GM12891 (cell line): ENCODE results near the gene BBS5.
"Not testable (repeated sequence)": the region's sequence is repeated elsewhere in the genome, so short reads cannot be mapped to it uniquely, and the experiment has no call there.

Experiments
- DNase-seq: peaks from one replicate; pipeline ENCODE4 v3.0.0; 2011; ENCODE audit warnings: low spot score; ENCODE audit not compliant: insufficient read length
- FAIRE-seq: peaks from 2 replicates; lab custom pipeline; 2011; peaks lifted over from hg19 to GRCh38; lab: Jason Lieb, UNC
- PAX5 ChIP-seq: IDR thresholded peaks from 2 replicates; pipeline ENCODE4 v1.6.1; 2011; ENCODE audit warnings: low read length, moderate library complexity, mild to moderate bottlenecking; ENCODE audit not compliant: insufficient read depth, severe bottlenecking
- POLR2A ChIP-seq: IDR thresholded peaks from 2 replicates; pipeline ENCODE4 v1.6.1; 2011; ENCODE audit warnings: low read depth, low read length, control low read depth
- POLR2AphosphoS5 ChIP-seq: IDR thresholded peaks from 2 replicates; pipeline ENCODE4 v1.6.1; 2011; ENCODE audit warnings: low read depth, low read length, control low read depth
- POU2F2 ChIP-seq: IDR thresholded peaks from 2 replicates; pipeline ENCODE4 v1.6.1; 2011; ENCODE audit warnings: low read depth, mild to moderate bottlenecking, control low read depth, low read length, moderate library complexity
- SPI1 ChIP-seq: IDR thresholded peaks from 2 replicates; pipeline ENCODE4 v1.6.1; 2011; ENCODE audit warnings: low read depth, low read length, control low read depth
- TAF1 ChIP-seq: IDR thresholded peaks from 2 replicates; pipeline ENCODE4 v1.6.1; 2011; ENCODE audit warnings: low read depth, low read length, control low read depth

Gene BBS5

GRCh38 chr2:169509955-169510354 is 30.7 kb downstream of the BBS5 start:
- FAIRE-seq = no peak
- DNase-seq = no peak
- TF ChIP-seq POLR2AphosphoS5 (no peak), PAX5 (no peak), POU2F2 (no peak), TAF1 (no peak), POLR2A (no peak), SPI1 (no peak)

- TF ChIP-seq POU2F2 (no peak), TAF1 (no peak), PAX5 (no peak), SPI1 (no peak), POLR2A (no peak), POLR2AphosphoS5 (no peak)
Observed at GRCh38 chr2:169510496-169510895, 31.2 kb downstream of the BBS5 start.

GRCh38 chr2:169511818-169512217 is 32.5 kb downstream of the BBS5 start:
- no peak for TF ChIP-seq SPI1
- TF ChIP-seq PAX5 = no peak
- no peak for TF ChIP-seq POU2F2
- no peak for TF ChIP-seq TAF1
- TF ChIP-seq POLR2AphosphoS5 = no peak
- TF ChIP-seq POLR2A = no peak
- DNase-seq (no peak), FAIRE-seq (no peak)

More at GRCh38 chr2:169510496-169510895, 31.2 kb downstream of the BBS5 start:
- FAIRE-seq = no peak
- no peak for DNase-seq

- no peak for TF ChIP-seq POLR2A
- no peak for TF ChIP-seq TAF1
- TF ChIP-seq SPI1 = no peak
- TF ChIP-seq PAX5 = no peak
- no peak for TF ChIP-seq POU2F2
- no peak for TF ChIP-seq POLR2AphosphoS5
- DNase-seq (no peak), FAIRE-seq (no peak)
Observed at GRCh38 chr2:169512525-169512924, 33.2 kb downstream of the BBS5 start.

GRCh38 chr2:169513094-169513493 is 33.8 kb downstream of the BBS5 start:
- no peak for TF ChIP-seq PAX5
- TF ChIP-seq TAF1 = no peak
- no peak for TF ChIP-seq SPI1
- TF ChIP-seq POLR2A = no peak
- TF ChIP-seq POU2F2 = no peak
- TF ChIP-seq POLR2AphosphoS5 = no peak
- FAIRE-seq = no peak
- DNase-seq = no peak

GRCh38 chr2:169513926-169514325 is 34.6 kb downstream of the BBS5 start:
- FAIRE-seq = no peak
- no peak for TF ChIP-seq SPI1
- TF ChIP-seq POU2F2 = no peak
- TF ChIP-seq POLR2A = no peak
- no peak for DNase-seq

GRCh38 chr2:169514758-169515157 is 35.5 kb downstream of the BBS5 start:
- FAIRE-seq = not testable (repeated sequence)

GRCh38 chr2:169516488-169516995 is 37.2 kb downstream of the BBS5 start:
- not testable (repeated sequence) for FAIRE-seq, DNase-seq

More at GRCh38 chr2:169514758-169515157, 35.5 kb downstream of the BBS5 start:
- not testable (repeated sequence) for DNase-seq

- FAIRE-seq = no peak
- DNase-seq = no peak
- TF ChIP-seq POU2F2 (no peak), TAF1 (no peak), POLR2AphosphoS5 (no peak), PAX5 (no peak), POLR2A (no peak), SPI1 (no peak)
Observed at GRCh38 chr2:169520896-169521295, 41.6 kb downstream of the BBS5 start.

- DNase-seq (no peak), FAIRE-seq (no peak)
- TF ChIP-seq POU2F2 = no peak
- no peak for TF ChIP-seq TAF1
- no peak for TF ChIP-seq POLR2A
- no peak for TF ChIP-seq SPI1
- TF ChIP-seq POLR2AphosphoS5 = no peak
- TF ChIP-seq PAX5 = no peak
Observed at GRCh38 chr2:169523681-169524080, 44.4 kb downstream of the BBS5 start.
